Panc1 (cell line): ENCODE data around the gene AIFM3. TPM values are rescaled to one million over a fixed set of nuclear protein-coding genes. Genes with fewer than 3 reads are reported as not detected.

ENCODE experiments used
- ATAC-seq: fragments of 200-7000 bp; cut with Tn5 transposase; 2 replicates; pipeline ENCODE4 v1.9.1; 2020; ENCODE audit warnings: mild to moderate bottlenecking, moderate library complexity
- BruUV-seq: library from RNA; stranded (reverse); fragments of 400-500 nt; replicated peaks from 2 replicates; lab custom pipeline; 2021; lab: Mats Ljungman, UMichigan
- CTCF ChIA-PET: fragments of 300-600 bp; sonication (Branson Sonifier 250); formaldehyde crosslinking; loops from one replicate; lab custom pipeline; 2022; ENCODE audit warnings: antibody characterized with exemption; lab: Charles Lee
- POLR2A ChIA-PET: fragments of 300-600 bp; sonication (Branson Sonifier 250); formaldehyde crosslinking; loops from one replicate; lab custom pipeline; 2022; ENCODE audit warnings: antibody characterized with exemption; lab: Charles Lee
- DNase-seq: peaks from one replicate; pipeline ENCODE4 v3.0.0-alpha.2; 2010; ENCODE audit warnings: low read depth, low spot score
- H3K27ac ChIP-seq: 2 replicates; pipeline ENCODE4 v1.5.1; 2011; ENCODE audit warnings: mild to moderate bottlenecking, low read length, inconsistent platforms
- H3K27me3 ChIP-seq: fragments of 200-500 bp; sonication (Bioruptor generic); 2 replicates; pipeline ENCODE4 v1.6.0; 2014; ENCODE audit warnings: low read length, inconsistent platforms; ENCODE audit not compliant: control insufficient read depth, insufficient read depth
- H3K36me3 ChIP-seq: fragments of 200-500 bp; sonication (Bioruptor generic); 2 replicates; pipeline ENCODE4 v1.5.1; 2014; ENCODE audit warnings: inconsistent platforms, mild to moderate bottlenecking, low read length, moderate library complexity; ENCODE audit not compliant: control insufficient read depth, insufficient read depth
- H3K4me1 ChIP-seq: 2 replicates; pipeline ENCODE4 v1.5.1; 2011; ENCODE audit warnings: inconsistent platforms, mild to moderate bottlenecking, low read length, moderate library complexity; ENCODE audit not compliant: control insufficient read depth, insufficient read depth
- H3K4me3 ChIP-seq, 2 experiments: 2 replicates each; pipeline ENCODE4 v1.5.1; 2011 to 2012; ENCODE audit warnings: low read depth in 2 of 2, low read length in 2 of 2, mild to moderate bottlenecking in 2 of 2, inconsistent platforms in 1 of 2, moderate library complexity in 1 of 2
- H3K9me3 ChIP-seq: fragments of 200-500 bp; sonication (Bioruptor generic); 2 replicates; pipeline ENCODE4 v1.5.1; 2014; ENCODE audit warnings: low read depth, mild to moderate bottlenecking, inconsistent platforms, low read length, moderate library complexity; ENCODE audit not compliant: control insufficient read depth, insufficient read depth
- POLR2AphosphoS5 ChIP-seq: IDR thresholded peaks from 2 replicates; pipeline ENCODE4 v1.6.1; 2012; ENCODE audit warnings: mild to moderate bottlenecking, low read depth, low read length, moderate library complexity
- SIN3A ChIP-seq: IDR thresholded peaks from 2 replicates; pipeline ENCODE4 v1.6.1; 2012; ENCODE audit warnings: low read depth, mild to moderate bottlenecking, low read length, moderate library complexity, borderline replicate concordance; ENCODE audit not compliant: insufficient read depth
- TCF7L2 ChIP-seq: IDR thresholded peaks from 2 replicates; pipeline ENCODE4 v1.6.1; 2011; ENCODE audit warnings: mild to moderate bottlenecking, low read depth, low read length, inconsistent platforms
- in situ Hi-C: cut with HindIII; loops from 2 replicates; pipeline ENCODE4 v1.10.0; 2016; ENCODE audit warnings: low sequenced_read_pairs, low pct_unique_long_range_greater_than_20kb
- intact Hi-C: fragments of 100-400 bp; cut with micrococcal nuclease; formaldehyde crosslinking; loops from one replicate; pipeline ENCODE4 v1.10.0; 2022; ENCODE audit not compliant: unreplicated experiment
- total RNA-seq: library from RNA; stranded (reverse); gene quantifications from one replicate; pipeline ENCODE4 v1.2.1, GENCODE V29; 2021; ENCODE audit not compliant: unreplicated experiment
- TF ChIP-seq, protein P1 (sequence below), 2 experiments: IDR thresholded peaks; 2 replicates each; pipeline ENCODE4 v1.6.1; 2011 to 2012; ENCODE audit warnings: low read depth in 2 of 2, control low read depth in 1 of 2, low read length in 1 of 2, mild to moderate bottlenecking in 1 of 2, moderate library complexity in 1 of 2; ENCODE audit not compliant: insufficient read depth in 1 of 2
- TF ChIP-seq, protein P2 (sequence below): fragments of 450-650 bp; IDR thresholded peaks from 2 replicates; pipeline ENCODE4 v1.5.1; 2017; ENCODE audit warnings: mild to moderate bottlenecking

AIFM3 gene
- total RNA-seq, 1 experiment from 2014 or later: 2.7 TPM

- TF ChIP-seq POLR2AphosphoS5 (peak; percentile 8; the same call in 1 of the 2 replicates), TCF7L2 (no peak)
- TF ChIP-seq, protein P1, sequence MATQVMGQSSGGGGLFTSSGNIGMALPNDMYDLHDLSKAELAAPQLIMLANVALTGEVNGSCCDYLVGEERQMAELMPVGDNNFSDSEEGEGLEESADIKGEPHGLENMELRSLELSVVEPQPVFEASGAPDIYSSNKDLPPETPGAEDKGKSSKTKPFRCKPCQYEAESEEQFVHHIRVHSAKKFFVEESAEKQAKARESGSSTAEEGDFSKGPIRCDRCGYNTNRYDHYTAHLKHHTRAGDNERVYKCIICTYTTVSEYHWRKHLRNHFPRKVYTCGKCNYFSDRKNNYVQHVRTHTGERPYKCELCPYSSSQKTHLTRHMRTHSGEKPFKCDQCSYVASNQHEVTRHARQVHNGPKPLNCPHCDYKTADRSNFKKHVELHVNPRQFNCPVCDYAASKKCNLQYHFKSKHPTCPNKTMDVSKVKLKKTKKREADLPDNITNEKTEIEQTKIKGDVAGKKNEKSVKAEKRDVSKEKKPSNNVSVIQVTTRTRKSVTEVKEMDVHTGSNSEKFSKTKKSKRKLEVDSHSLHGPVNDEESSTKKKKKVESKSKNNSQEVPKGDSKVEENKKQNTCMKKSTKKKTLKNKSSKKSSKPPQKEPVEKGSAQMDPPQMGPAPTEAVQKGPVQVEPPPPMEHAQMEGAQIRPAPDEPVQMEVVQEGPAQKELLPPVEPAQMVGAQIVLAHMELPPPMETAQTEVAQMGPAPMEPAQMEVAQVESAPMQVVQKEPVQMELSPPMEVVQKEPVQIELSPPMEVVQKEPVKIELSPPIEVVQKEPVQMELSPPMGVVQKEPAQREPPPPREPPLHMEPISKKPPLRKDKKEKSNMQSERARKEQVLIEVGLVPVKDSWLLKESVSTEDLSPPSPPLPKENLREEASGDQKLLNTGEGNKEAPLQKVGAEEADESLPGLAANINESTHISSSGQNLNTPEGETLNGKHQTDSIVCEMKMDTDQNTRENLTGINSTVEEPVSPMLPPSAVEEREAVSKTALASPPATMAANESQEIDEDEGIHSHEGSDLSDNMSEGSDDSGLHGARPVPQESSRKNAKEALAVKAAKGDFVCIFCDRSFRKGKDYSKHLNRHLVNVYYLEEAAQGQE (IDR thresholded peaks at IDR 0.05; ENCODE audit: insufficient read depth in 1 of 2, low read depth in 2 of 2, low read length in 1 of 2): no peak
- TF ChIP-seq, protein P2, sequence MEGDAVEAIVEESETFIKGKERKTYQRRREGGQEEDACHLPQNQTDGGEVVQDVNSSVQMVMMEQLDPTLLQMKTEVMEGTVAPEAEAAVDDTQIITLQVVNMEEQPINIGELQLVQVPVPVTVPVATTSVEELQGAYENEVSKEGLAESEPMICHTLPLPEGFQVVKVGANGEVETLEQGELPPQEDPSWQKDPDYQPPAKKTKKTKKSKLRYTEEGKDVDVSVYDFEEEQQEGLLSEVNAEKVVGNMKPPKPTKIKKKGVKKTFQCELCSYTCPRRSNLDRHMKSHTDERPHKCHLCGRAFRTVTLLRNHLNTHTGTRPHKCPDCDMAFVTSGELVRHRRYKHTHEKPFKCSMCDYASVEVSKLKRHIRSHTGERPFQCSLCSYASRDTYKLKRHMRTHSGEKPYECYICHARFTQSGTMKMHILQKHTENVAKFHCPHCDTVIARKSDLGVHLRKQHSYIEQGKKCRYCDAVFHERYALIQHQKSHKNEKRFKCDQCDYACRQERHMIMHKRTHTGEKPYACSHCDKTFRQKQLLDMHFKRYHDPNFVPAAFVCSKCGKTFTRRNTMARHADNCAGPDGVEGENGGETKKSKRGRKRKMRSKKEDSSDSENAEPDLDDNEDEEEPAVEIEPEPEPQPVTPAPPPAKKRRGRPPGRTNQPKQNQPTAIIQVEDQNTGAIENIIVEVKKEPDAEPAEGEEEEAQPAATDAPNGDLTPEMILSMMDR: no peak
- intact Hi-C loops: no loop called here
- H3K27me3 ChIP-seq: no peaks in the 10 kb centered on the region
- peak overlapping the region; percentile 90 for H3K27ac ChIP-seq
- H3K4me3 ChIP-seq: peak overlapping the region; percentile 67 to 85
- H3K36me3 ChIP-seq: no peaks in the 10 kb centered on the region; the same call in none of the 2 replicates
- no peak for DNase-seq
- ChIA-PET CTCF (interaction anchor here (0.7 to 1.0 kb wide), 2 partner anchors 40 to 72 kb away, joined by 6 to 15 read pairs; no protein-coding TSS in a partner anchor), POLR2A (interaction anchor here (0.5 to 1.2 kb wide), 4 partner anchors 15 to 81 kb away, joined by 3 to 4 read pairs (median 4); partner anchors contain the start of gene CRKL)
- no peaks in the 10 kb centered on the region for H3K9me3 ChIP-seq
- in situ Hi-C loops: no loop called here
- BruUV-seq: TSS peak; percentile 81
- peak; percentile 84 for ATAC-seq
- peaks cover 21% of the 10 kb centered on the region for H3K4me1 ChIP-seq
Observed at GRCh38 chr22:20957683-20958431, 9.2 kb upstream of the AIFM3 start.

GRCh38 chr22:20959578-20960461 lies 7.2 kb upstream of the AIFM3 start:
- ChIA-PET CTCF (no interaction called here), POLR2A (interaction anchor here (0.5 kb wide), 1 partner anchor 22 kb away, joined by 6 read pairs; no protein-coding TSS in a partner anchor)
- Histone ChIP-seq H3K27ac (no peak overlapping the region), H3K36me3 (no peaks in the 10 kb centered on the region; the same call in 1 of the 2 replicates), H3K9me3 (no peaks in the 10 kb centered on the region), H3K4me3 (no peak overlapping the region), H3K27me3 (no peaks in the 10 kb centered on the region), H3K4me1 (peaks cover 9% of the 10 kb centered on the region)
- no peak for DNase-seq
- TF ChIP-seq POLR2AphosphoS5: no peak
- TF ChIP-seq, protein P1 (IDR thresholded peaks at IDR 0.05; ENCODE audit: insufficient read depth in 1 of 2, low read depth in 2 of 2, low read length in 1 of 2): no peak
- TF ChIP-seq, protein P2: no peak
- no peak for TF ChIP-seq TCF7L2
- TF ChIP-seq SIN3A: no peak
- ATAC-seq: no peak
- in situ Hi-C loops: no loop called here
- intact Hi-C loops: no loop called here
- no TSS peak for BruUV-seq
